Measurements from ENCODE around the gene ATPAF2. TPM values are rescaled to one million over a fixed set of nuclear protein-coding genes. Genes with fewer than 3 reads are reported as not detected.

ATPAF2 gene
- total RNA-seq, 4 donors from 2014 or later, result 28.1 to 40.1 (median 36.7) TPM

DNA sequence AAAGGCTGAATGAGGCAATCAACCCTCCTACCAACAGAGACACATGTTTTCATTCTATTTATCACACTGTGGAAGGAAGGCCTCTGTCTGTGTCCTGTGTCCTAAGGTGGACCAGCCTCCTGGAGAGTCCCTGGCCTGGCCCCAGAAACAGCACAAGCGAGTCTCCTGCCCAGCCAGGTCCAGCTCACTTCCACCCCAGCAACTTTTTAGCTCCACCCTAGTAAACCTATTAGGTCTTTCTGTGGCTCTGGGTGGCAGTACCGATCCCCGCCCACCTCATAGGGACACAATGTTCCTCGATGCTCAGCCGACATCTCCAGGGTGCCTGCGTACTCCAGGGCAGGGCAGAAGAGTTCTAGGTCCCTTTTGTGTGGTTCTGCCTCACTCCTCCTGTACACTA, 55.6 kb downstream of the ATPAF2 start:
- Histone ChIP-seq H3K4me3 (replicated peaks in 1 of 3) (no peak overlapping the region), H3K27ac (no peak overlapping the region), H3K36me3 (no peaks in the 10 kb centered on the region), H3K4me1 (no peaks in the 10 kb centered on the region), H3K27me3 (no peaks in the 10 kb centered on the region), H3K9me3 (no peaks in the 10 kb centered on the region)
- 85 to 88% methylated on average over 6 of the region's 6 CpGs for WGBS, 2 donors
- DNase-seq, result no peak
- no peak for TF ChIP-seq POLR2A (IDR thresholded peaks at IDR 0.05)
- TF ChIP-seq, protein P1, sequence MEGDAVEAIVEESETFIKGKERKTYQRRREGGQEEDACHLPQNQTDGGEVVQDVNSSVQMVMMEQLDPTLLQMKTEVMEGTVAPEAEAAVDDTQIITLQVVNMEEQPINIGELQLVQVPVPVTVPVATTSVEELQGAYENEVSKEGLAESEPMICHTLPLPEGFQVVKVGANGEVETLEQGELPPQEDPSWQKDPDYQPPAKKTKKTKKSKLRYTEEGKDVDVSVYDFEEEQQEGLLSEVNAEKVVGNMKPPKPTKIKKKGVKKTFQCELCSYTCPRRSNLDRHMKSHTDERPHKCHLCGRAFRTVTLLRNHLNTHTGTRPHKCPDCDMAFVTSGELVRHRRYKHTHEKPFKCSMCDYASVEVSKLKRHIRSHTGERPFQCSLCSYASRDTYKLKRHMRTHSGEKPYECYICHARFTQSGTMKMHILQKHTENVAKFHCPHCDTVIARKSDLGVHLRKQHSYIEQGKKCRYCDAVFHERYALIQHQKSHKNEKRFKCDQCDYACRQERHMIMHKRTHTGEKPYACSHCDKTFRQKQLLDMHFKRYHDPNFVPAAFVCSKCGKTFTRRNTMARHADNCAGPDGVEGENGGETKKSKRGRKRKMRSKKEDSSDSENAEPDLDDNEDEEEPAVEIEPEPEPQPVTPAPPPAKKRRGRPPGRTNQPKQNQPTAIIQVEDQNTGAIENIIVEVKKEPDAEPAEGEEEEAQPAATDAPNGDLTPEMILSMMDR (IDR thresholded peaks at IDR 0.05), result no peak
- intact Hi-C loops (cut with DNase I), result no loop called here

DNA sequence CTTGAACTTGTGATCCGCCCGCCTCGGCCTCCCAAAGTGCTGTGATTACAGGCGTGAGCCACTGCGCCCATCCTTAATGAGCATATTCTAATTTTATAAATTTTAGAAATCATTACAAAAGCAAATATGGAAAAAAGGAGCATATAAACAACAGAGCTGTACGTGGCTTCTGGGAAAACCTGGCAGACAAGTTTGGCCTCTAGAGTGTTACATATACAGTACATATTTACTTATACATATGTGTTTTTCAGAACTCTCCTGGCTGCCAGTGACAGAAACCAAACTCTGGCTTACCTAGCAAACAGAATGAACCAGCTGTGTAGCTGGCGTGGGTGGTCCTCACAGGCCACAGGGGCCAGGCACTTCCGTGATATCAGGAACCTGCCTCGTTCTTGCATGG, 56.2 kb downstream of the ATPAF2 start:
- WGBS, 2 donors, result 94 to 96% methylated on average over 9 of the region's 9 CpGs
- TF ChIP-seq POLR2A (IDR thresholded peaks at IDR 0.05), result no peak
- TF ChIP-seq, protein P1 (IDR thresholded peaks at IDR 0.05), result no peak
- Histone ChIP-seq H3K4me1 (no peaks in the 10 kb centered on the region), H3K4me3 (replicated peaks in 1 of 3) (no peak overlapping the region), H3K36me3 (no peaks in the 10 kb centered on the region), H3K27me3 (no peaks in the 10 kb centered on the region), H3K27ac (no peak overlapping the region), H3K9me3 (no peaks in the 10 kb centered on the region)
- intact Hi-C loops (cut with DNase I), result no loop called here
- no peak for DNase-seq

DNA sequence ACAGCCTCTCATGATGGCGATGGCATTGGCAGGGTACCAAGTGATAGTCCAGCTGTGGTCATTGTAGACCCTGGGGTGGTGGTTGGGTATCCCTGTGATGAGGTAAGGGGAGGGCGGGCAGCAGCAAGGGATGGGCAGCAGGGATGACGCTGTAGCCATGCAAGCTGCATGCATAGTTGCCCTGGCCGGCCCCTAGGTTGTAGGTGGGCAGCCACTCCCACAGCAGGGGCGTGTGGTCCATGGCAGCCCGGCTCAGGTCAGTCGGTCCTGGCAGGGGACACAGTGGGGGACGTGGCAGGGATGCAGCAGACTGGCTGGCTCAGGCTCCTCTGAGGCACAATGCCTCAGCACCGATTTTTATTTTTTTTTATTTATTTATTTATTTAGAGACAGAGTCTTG, 57.6 kb downstream of the ATPAF2 start:
- intact Hi-C loops (cut with DNase I), result no loop called here
- H3K9me3 ChIP-seq, result no peaks in the 10 kb centered on the region
- WGBS, 2 donors, result 81 to 90% methylated on average over 3 to 9 of the region's 9 CpGs

DNA sequence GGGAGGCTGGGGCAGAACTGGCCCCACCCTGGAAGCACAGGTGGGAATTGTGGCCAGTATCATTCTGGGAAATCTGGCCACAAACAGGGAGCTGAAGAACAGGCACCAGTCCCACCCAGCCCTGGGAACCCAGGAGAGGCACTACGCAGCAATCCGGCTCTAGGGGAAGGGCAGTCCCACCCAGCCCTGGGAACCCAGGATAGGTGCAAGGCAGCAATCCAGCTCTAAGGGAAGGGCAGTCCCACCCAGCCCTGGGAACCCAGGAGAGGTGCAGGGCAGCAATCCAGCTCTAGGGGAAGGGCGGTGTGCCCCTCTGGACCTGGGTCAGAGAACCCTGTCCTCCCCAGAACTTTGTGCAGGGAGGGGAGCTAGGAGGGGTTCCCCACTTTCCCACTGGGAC, 59.2 kb downstream of the ATPAF2 start:
- no peak for TF ChIP-seq POLR2A (IDR thresholded peaks at IDR 0.05)
- TF ChIP-seq, protein P1 (IDR thresholded peaks at IDR 0.05), result no peak
- intact Hi-C loops (cut with DNase I), result loop anchor here (10.0 kb wide), 2 partner anchors 55 to 75 kb away; partner anchors contain the start of genes ATPAF2 and GID4
- Histone ChIP-seq H3K9me3 (no peaks in the 10 kb centered on the region), H3K36me3 (no peaks in the 10 kb centered on the region), H3K4me3 (replicated peaks in 1 of 3) (no peak overlapping the region), H3K27me3 (no peaks in the 10 kb centered on the region), H3K4me1 (no peaks in the 10 kb centered on the region), H3K27ac (no peak overlapping the region)
- WGBS, 2 donors, result 93 to 100% methylated on average over 1 to 3 of the region's 3 CpGs
- DNase-seq, result no peak

More for the DNA sequence above, 57.6 kb downstream of the ATPAF2 start:
- Histone ChIP-seq H3K36me3 (no peaks in the 10 kb centered on the region), H3K4me3 (replicated peaks in 1 of 3) (no peak overlapping the region), H3K27ac (no peak overlapping the region), H3K4me1 (no peaks in the 10 kb centered on the region), H3K27me3 (no peaks in the 10 kb centered on the region)
- no peak for TF ChIP-seq POLR2A (IDR thresholded peaks at IDR 0.05)
- TF ChIP-seq, protein P1 (IDR thresholded peaks at IDR 0.05), result no peak
- DNase-seq, result no peak

DNA sequence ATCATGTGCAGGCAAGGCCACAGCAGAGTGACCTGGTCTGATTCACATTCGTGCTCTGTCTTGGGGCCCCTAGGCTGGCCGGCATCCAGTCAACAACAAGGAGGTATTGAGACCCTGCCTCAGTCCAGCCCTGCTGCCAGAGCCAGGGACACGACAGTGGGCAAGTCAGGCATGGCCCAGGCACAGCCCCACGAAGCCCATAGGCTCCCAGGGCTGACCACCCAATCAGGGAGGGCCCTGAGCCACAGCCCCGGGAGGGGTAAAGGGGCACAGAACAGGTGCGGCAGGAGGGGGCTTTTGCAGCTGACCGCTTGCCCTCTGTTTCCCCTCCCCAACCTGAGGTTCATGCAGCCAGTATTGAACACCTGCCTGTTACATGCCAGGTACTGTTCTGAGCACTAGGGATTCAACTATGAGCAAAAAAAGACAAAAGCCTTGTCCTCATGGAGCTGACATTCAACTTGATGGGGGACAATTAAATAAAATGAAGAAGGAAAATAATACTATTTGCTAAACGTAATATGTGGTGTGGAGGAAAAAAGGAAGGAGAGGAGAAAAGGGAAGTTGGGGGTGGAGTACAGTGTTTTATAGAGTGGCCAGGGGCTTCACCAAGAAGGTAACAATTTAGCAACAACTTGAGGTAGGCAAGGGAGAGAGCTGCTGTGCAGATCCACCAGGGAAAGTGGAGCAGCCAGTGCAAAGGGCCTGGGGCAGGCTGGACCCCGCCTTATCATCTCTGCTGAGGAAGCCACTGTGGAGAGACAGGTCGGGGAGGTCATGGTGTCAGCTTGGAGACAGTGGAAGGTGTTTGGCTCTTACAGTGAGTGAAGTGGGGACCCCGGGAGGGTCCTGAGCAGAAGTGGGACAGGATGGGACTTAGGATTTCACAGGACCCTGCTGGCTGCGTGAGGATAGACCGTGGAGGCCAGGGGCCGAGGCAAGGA, 60.2 kb downstream of the ATPAF2 start:
- no peak for TF ChIP-seq POLR2A (IDR thresholded peaks at IDR 0.05)
- TF ChIP-seq, protein P1 (IDR thresholded peaks at IDR 0.05), result no peak
- intact Hi-C loops (cut with DNase I), result loop anchor here (10.0 kb wide), 2 partner anchors 56 to 74 kb away; partner anchors contain the start of genes ATPAF2 and GID4
- no peak for DNase-seq
- H3K36me3 ChIP-seq, result no peaks in the 10 kb centered on the region
- WGBS, 2 donors, result 88 to 97% methylated on average over 8 to 11 of the region's 14 CpGs
- no peaks in the 10 kb centered on the region for H3K9me3 ChIP-seq
- no peaks in the 10 kb centered on the region for H3K27me3 ChIP-seq
- H3K4me3 ChIP-seq (replicated peaks in 1 of 3), result no peak overlapping the region
- no peak overlapping the region for H3K27ac ChIP-seq
- H3K4me1 ChIP-seq, result peaks cover under 1% of the 10 kb centered on the region in 2 donors
